Anterior cingulate cortex (tissue), 58 donors: ENCODE data around the gene SYNCRIP.
A peak's percentile ranks its signal among the peaks of the same experiment; 100 is the strongest.
"Not testable (repeated sequence)": the region's sequence is repeated elsewhere in the genome, so short reads cannot be mapped to it uniquely, and the experiment has no call there.

Experiments used
- DNase-seq, 58 donors: peaks; one replicate each; lab custom pipeline; 2025; lab: John Stamatoyannopoulos, UW

SYNCRIP gene

DNA sequence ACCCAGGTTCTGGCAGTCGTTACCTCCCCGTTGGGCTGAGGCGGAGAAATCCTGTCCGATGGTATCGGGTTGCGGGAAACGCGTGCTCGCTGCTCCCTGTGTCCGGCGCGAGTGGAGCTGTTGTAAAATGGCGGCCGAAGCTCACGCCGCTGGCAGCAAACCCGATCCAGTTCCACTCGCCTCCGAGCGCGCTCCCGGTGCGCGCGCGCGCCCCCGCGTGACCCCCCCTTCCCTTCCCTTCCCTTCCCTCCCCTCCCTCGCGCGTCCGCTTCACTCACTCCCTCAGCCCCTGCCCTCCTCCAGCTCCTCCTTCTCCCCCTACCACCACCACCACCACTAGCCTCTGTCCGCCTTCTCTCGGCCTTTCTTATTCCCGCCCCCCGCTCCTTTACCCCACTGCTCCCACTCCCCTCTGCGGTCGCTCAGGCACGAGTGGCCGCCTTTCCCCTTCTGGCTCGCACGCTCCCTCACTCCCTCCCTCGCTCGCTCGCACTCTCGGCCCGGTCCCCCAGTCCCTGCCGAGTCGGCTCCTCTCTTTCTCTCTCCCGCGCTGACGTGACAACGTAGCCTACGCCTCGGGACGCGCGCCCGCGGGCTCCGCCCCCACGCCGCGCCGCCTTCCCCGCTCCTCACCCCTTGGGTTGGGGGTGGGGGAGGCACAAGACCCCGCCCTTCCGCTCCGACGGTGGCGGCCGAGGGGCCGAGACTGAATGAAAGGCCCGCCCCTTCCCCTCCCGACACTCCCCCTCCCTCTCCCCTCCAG lies at the start of gene SYNCRIP:
TSS of gene SYNCRIP (minus strand) at position 113 of the 763 bp plus-strand sequence. CDS start 1,447 bp downstream, outside the sequence.
- DNase-seq, result peak; percentile 60 to 99 (median 98)

- no peak for DNase-seq
Measured at GRCh38 chr6:85691478-85691877, 48.8 kb upstream of the SYNCRIP start.

DNA sequence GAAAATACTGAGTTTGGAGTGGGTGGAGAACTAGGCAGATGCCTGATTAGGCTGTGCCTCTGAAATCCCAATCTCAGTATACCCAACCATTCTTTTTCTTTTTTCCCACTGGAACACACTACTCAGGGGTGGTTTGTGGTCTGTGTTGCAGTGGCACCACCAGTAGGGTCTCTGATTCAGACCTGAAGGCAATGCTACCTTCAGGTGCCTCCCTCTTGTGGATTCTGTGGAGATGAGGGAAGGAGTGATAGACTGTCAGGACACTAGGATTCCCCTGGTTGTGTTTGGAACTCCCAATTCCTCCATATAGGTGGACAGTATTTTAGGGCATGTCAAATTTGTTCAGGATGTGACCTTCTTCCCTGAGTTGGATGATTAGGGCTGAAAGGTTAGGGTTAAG lies 47.4 kb upstream of the SYNCRIP start:
- no peak for DNase-seq

DNA sequence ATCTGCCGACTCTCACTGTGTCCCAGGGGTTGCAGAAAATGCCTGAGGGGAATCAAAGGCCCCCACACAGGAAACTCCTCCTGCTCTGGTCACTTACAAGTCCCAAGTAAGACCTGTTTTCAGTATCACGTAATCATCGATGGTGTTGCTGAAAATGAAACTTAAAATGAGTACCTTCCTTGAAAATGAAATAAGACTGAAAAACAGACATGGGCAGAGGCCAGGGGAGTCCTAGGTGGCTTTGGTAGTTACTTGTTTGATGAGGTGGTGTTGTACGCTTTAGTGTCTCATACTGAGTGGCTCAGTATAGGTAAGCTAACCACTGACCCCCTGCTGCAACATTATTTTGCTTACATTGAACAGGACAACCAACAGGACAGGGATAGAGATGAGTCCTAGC lies 43.0 kb upstream of the SYNCRIP start:
- no peak for DNase-seq

- no peak for DNase-seq
Measured at GRCh38 chr6:85684809-85685171, 42.1 kb upstream of the SYNCRIP start.

GRCh38 chr6:85684133-85684808 lies 41.6 kb upstream of the SYNCRIP start:
- no peak for DNase-seq

GRCh38 chr6:85681899-85682298 lies 39.2 kb upstream of the SYNCRIP start:
- not testable (repeated sequence) for DNase-seq

DNA sequence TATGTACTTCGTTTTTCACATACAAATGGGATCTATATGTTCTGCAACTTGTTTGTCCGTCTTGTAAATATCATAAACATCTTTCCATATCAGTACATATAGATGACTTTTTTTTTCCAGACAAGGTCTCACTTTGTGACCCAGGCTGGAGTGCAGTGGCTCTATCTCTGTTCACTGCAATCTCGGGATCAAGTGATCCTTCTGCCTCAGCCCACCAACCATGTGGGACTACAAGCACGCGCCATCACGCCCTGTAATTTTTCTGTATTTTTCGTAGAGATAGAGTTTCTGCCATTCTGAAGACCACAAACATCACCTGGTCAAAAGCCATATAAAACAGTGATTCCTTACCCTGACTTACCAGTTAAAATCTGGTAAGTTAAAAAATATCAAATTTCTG lies 37.7 kb upstream of the SYNCRIP start:
- no peak for DNase-seq

DNA sequence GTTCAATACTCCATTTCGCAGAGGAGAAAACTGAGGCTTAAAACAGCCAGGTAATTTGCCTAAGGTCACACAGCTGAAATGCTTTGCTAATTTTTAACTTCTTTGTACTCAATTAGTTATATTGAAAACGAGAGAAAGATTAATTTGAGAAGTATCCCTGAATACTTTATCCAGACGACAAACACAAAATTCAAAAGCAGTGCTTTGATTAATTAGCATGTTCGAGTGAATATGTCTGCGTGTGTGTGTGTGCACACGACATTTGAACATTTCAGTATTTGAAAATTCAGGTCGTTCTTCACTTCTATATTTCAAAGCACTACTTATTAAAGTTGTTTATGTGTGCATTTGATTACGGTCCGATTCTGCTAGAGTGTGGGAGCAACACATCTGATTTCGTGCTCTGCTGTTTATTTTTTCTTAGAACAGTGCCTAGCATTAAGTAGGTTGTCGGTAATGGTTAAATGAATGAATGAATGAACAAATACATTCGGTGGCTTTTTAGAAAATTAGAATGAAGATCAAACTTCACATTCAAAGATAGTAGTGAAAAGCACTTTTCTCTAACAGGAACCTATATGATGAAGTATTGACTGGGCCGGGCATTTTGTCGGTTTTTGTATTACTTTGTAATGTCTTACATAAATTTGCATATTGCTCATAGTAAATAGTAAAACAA lies 36.9 kb upstream of the SYNCRIP start:
- DNase-seq, result no peak

DNA sequence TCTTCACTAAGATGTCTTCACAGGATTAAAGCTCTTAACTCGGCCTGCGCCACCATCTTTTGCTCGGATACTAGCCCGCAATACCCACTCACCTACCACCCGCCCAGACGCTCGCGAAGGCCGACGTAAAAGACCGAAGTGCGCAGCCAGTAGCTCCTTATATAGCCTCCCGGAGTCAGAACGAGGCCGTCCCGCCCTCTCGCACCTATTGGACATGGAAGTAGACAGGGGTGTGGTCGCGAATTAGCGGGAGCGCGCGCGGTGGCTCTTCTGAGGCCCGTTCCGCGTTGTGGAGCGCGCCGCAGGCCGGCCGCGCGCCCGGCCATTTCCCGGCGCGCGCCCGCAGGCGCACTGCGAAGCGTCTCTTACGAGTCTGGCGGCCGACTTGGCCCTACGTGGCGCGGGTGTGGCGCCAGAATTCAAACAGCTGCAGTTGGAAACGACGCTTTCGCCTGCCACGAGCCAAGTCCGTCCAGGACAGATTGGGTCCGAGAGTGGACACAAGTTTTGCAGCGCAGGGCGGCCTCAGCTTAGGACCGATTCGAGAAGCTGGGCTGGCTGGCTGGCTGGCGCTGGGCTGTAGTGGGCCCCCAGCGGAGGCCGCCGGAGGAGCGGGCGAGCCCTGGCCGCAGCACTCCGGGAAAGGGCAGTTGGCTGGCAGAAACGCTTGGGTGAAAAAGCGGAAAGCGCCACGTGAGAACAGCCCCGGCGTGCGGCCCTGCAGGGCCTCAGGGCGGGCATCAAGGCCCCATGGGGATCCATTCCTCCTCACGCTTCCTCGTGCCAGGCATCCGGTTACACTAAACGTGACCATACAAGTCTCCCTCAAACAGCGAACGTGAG lies 36.1 kb upstream of the SYNCRIP start:
- DNase-seq, result peak; percentile 58 to 99 (median 97)

GRCh38 chr6:85678026-85678601 lies 35.4 kb upstream of the SYNCRIP start:
- peak in 1 of 58 donors; percentile 46 for DNase-seq

GRCh38 chr6:85677234-85677956 lies 34.7 kb upstream of the SYNCRIP start:
- DNase-seq, result no peak

DNA sequence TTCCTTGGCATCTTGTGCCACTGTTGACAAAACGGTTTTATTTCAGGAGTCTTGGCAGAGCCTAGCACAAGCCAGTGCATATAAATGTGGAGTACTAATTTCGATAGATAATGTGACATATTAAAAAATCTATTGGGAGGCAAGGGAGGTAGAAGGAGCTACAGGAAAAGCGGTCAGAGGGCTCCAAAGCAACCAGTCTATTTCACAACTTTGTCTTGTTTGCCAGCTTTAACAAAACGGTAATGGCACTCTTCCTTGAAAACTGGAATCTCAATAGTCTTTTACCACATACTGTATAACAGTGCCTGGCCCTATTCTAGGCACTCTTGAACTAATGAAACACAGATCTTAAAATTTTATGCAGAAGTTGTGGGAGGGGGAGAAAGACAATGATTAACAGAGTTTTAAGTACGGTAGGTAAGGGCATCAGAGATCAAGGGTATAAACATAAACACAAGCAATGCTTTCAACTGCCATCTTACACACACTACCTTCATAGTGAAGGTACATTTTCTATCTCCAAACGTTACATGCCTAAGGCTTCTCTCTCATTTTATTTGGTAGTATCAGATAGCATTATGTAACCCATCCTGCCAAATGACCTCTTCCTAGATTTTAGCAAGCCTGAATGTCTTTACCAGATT lies 33.5 kb upstream of the SYNCRIP start:
- no peak for DNase-seq

DNA sequence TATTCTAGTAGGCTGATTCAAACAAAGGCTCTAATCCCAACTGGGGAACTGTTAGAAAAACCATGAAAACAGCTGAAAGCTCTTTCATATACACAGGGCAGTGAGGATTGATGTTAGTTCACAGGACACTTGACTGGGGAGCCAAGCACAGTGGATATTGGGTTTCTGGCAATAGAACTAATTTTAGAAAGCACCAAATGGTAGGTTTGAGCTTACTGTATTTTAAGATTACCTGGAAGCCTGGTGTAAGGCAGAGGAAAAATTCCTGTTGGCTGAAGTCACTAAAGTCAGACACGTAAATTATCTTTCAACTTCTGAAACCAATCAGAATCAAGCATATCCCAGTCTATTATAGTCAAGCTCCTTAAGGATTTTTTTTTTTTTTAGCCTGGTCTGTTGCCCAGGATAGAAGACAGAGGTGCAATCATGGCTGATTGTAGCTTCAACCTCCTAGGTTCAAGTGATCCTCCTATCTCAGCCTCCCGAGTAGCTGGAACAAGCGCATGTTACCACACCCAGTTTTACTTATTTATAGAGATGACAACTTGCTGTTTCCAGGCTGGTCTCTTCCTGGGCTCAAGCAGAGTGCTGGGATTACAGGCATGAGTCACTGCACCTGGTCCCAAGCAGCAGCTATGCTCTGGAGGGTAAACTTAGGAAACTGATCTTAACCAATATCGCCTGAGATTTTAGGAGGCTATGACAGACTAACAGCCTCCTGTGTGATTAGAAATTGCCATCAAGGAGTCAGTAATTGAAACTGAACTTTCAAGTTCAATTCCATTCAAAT lies 32.5 kb upstream of the SYNCRIP start:
- no peak for DNase-seq

DNA sequence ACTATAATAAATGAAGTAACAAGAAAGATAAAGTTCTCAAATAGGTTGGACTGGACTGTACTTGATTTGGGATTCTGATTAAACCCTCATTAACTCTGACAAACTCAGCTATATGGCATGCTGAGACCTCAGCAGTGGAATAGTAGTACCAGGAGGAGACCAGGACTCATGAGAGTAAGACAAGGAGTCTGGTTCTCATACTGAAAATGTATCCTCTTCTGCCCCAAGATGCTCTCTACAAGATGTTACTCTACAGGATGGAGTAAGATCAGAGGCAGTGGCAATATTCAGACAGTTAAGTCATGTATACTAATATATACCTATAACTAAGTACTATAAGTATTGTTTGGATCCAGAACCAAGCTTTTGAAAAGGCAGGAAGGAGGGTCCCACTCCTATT lies 31.9 kb upstream of the SYNCRIP start:
- DNase-seq, result no peak

DNA sequence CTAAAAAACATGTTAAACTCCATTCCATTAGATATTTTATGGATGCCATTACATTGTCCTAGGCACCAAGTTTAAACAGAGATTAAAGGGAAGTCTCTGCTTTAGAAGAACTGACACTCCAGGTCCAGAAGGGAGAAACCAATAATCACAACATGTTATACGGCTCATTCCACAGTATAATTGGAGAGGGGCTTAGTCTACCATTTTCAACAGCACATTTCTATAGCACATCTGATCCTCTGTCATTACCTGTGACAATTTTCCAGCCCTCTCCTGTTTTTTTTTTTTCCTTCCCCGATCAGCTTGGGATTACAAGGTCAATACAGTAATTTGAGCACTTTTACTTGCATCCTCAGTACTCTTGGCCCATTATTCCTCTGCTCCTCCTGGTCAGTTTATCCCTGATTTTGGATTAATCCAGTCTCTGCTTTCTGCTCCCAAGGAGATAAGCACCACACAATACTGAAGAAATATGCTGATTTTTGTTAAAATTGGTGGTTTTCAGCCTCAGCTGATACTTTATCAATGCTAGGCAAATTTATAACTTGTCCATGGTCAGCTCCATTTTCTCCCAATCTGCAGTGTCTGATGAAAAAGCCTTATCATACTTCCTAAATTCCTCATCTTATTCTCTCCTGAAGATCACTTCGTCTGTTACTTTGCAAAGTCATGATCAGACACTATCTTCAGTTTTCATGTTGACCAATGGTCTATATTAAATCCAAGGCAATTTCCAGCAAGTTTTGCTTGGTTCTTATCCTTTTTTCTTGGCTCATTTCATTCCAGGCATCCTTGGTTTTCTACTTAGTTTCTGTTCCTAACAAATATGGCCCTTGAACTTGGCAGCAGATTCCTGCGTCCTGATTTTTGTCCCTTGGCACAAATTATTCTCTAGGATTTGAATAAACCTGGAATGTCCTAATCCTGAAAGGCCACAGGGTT lies 30.8 kb upstream of the SYNCRIP start:
- DNase-seq, result no peak

DNA sequence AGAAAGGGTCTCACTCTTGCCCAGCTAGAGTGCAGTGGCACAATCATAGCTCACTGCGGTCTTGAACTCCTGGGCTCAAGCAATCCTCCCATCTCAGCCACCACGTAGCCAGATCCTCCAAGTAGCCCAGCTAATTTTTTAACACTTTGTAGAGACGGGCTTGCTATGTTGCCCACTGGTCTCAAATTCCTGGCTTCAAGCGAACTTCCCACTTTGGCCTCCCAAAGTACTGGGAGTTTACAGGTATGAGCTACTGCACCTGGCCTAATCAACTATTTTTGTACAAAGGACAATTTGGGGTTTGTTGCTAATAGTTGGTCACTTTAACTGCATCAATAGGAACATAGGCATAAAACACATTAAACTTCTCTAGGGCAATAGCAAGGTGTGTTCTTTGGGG lies 29.9 kb upstream of the SYNCRIP start:
- DNase-seq, result no peak
